Heart left ventricle (tissue), 16 donors: ENCODE measurements around the gene MAPKAP1. TPM values are rescaled to one million over a fixed set of nuclear protein-coding genes. Genes with fewer than 3 reads are reported as not detected.

Experiments
- ATAC-seq, 4 donors: fragments of 200-7000 bp; cut with Tn5 transposase; one replicate each; pipeline ENCODE4 v1.9.1; 2020 to 2022; ENCODE audit warnings: moderate library complexity in 4 of 4, mild to moderate bottlenecking in 3 of 4, moderate number of reproducible peaks in 1 of 4
- DNase-seq, 5 donors: peaks; one replicate each; pipeline ENCODE4 v3.0.0-alpha.2; 2020
- H3K27ac ChIP-seq, 12 donors: fragments of 200-600 bp; sonication (generic) in 4 of 12; one replicate each; pipeline versions ENCODE4 v1.5.0 to v1.8.0; 2016 to 2022; ENCODE audit warnings: mild to moderate bottlenecking in 2 of 12
- H3K27me3 ChIP-seq, 9 donors: fragments of 200-600 bp; sonication (generic) in 2 of 9; one replicate each; pipeline versions ENCODE4 v1.5.1 to v1.8.0; 2016 to 2022; ENCODE audit warnings: mild to moderate bottlenecking in 3 of 9
- H3K36me3 ChIP-seq, 9 donors: fragments of 200-600 bp; sonication (generic) in 2 of 9; one replicate each; pipeline versions ENCODE4 v1.5.0 to v1.8.0; 2018 to 2022; ENCODE audit warnings: mild to moderate bottlenecking in 2 of 9
- H3K4me1 ChIP-seq, 12 donors: fragments of 200-600 bp; sonication (generic) in 4 of 12; one replicate each; pipeline versions ENCODE4 v1.5.0 to v1.8.0; 2016 to 2022; ENCODE audit warnings: mild to moderate bottlenecking in 3 of 12
- H3K4me3 ChIP-seq, 12 donors: fragments of 200-600 bp; sonication (generic) in 4 of 12; one replicate each; pipeline versions ENCODE4 v1.5.0 to v1.8.0; 2017 to 2022; ENCODE audit warnings: mild to moderate bottlenecking in 9 of 12, moderate library complexity in 4 of 12
- H3K9me3 ChIP-seq, 12 donors: fragments of 200-600 bp; sonication (generic) in 4 of 12; one replicate each; pipeline versions ENCODE4 v1.5.0 to v1.8.0; 2016 to 2022; ENCODE audit warnings: mild to moderate bottlenecking in 1 of 12
- POLR2A ChIP-seq, 2 donors: fragments of 450-650 bp; IDR thresholded peaks; one replicate each; pipeline ENCODE4 v1.6.1; 2017; ENCODE audit warnings: antibody characterized with exemption in 2 of 2, mild to moderate bottlenecking in 2 of 2, moderate library complexity in 2 of 2
- WGBS, 4 donors: extraction: QIAGEN DNeasy Blood & Tissue Kit in 2 of 4; methylation state at CpG; one replicate each; pipeline versions ENCODE4 v1.1.5 to v1.1.7; 2013 to 2018; 5-methylcytosine and 5-hydroxymethylcytosine counted together
- intact Hi-C, 10 donors: fragments of 100-400 bp; cut with DNase I; formaldehyde crosslinking; loops; one replicate each; pipeline versions ENCODE4 v1.11.1 to v1.14.2; 2022
- polyA plus RNA-seq, 2 donors: library from polyadenylated mRNA; stranded (reverse); fragments of 200-250 nt; gene quantifications; one replicate each; pipeline ENCODE4 v1.2.3, GENCODE V29; 2013
- total RNA-seq, 9 donors: library from RNA; depleted of rRNA in 2 of 9; stranded (reverse); fragments of >200 nt in 2 of 9; fragmentation: NEBNext Ultra II Directional in 3 of 9; extraction: Animal tissue kit (Norgen Biotek cat#: 25700) in 3 of 9; gene quantifications; one replicate each; pipeline versions ENCODE4 v1.1.0 to v1.2.4, GENCODE V29; 2016 to 2023
- TF ChIP-seq, protein P1 (sequence below), 12 donors: fragments of 200-600 bp; sonication (generic) in 4 of 12; IDR thresholded peaks; one replicate each; pipeline versions ENCODE4 v1.5.0 to v1.8.0; 2018 to 2022; ENCODE audit warnings: antibody characterized with exemption in 12 of 12, mild to moderate bottlenecking in 5 of 12
- donor health status: ischemic (EF 13 %, LVEDD 7.1; RV severe dilation, severe dysfunction).
- donor health status: healthy with polysubstance abuse.
- donor health status: DM: no; HTN: yes; CAD: no.
- donor health status: DM: no; HTN: no; CAD: no.
- donor health status: ischemic (EF 25% LVEDD 6.9; RV normal size, moderate dysfunction).
- donor health status: ischemic (EF 25% LVEDD 5.7; RV mildly dilated, moderate dysfunction).
- donor health status: healthy.
- donor health status: DM: yes; HTN: yes; CAD: no.
- donor health status: ischemic (EF 35%, LVEDD 5.7; RV mildly dilated, moderate dysfunction).
- donor health status: nonischemic (EF 11% LVEDD 7.7; RV severe dilation, severe dysfunction).
- donor health status: DM: yes; HTN: yes; CAD: no.
- donor health status: PGD.
- donor health status: ischemic (EF 29% LVEDD 5.4; RV normal size, mild dysfunction).
- donor health status: nonischemic (EF 23%, LVEDD 6.1; RV moderate dilation, normal function).

MAPKAP1 gene
- total and polyA plus RNA-seq, 11 donors: 76.2 to 145 (median 124) TPM

DNA sequence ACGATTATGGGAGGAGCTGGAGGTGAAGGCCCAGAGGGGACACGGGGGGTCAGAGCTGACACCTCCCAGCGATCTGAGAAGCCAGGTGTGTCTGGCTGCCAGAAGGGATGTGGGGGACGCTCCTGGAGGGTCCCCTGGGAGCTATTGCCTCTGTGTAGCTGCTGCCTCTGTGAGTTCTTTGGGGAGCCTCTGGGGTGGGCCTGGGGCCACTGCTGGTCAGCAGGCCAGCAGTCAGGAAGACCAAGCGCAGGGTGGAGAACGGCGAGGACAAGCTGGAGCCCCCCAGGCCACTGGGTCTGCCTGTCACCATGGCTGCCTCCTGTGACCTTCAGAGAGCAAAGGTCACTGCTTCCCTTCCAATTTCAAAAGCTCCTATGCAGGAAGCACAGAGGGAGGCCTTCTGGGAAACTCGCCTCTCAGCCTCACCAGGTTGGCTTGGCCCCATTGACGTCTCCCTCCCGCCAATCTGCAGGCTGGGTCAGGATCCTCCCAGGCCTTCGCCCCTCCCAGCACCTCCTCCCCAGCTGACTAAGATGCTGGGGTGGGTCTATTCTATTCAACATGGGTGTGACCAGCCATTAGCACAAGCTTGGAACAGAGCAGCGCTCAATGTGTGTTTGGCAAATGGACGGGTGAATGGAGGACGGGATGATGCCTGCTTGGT is 319.0 kb downstream of the MAPKAP1 start:
- ATAC-seq (no peak), DNase-seq (no peak)
- no peaks in the 10 kb centered on the region for H3K36me3 ChIP-seq
- intact Hi-C loops: no loop called here
- H3K4me1 ChIP-seq: no peaks in the 10 kb centered on the region
- H3K27me3 ChIP-seq: no peaks in the 10 kb centered on the region
- H3K9me3 ChIP-seq: no peaks in the 10 kb centered on the region
- TF ChIP-seq, protein P1, sequence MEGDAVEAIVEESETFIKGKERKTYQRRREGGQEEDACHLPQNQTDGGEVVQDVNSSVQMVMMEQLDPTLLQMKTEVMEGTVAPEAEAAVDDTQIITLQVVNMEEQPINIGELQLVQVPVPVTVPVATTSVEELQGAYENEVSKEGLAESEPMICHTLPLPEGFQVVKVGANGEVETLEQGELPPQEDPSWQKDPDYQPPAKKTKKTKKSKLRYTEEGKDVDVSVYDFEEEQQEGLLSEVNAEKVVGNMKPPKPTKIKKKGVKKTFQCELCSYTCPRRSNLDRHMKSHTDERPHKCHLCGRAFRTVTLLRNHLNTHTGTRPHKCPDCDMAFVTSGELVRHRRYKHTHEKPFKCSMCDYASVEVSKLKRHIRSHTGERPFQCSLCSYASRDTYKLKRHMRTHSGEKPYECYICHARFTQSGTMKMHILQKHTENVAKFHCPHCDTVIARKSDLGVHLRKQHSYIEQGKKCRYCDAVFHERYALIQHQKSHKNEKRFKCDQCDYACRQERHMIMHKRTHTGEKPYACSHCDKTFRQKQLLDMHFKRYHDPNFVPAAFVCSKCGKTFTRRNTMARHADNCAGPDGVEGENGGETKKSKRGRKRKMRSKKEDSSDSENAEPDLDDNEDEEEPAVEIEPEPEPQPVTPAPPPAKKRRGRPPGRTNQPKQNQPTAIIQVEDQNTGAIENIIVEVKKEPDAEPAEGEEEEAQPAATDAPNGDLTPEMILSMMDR (IDR thresholded peaks at IDR 0.05): no peak
- TF ChIP-seq POLR2A (IDR thresholded peaks at IDR 0.05): no peak
- H3K27ac ChIP-seq: no peak overlapping the region
- 79 to 90% (median 84%) methylated on average over 10 to 14 of the region's 14 CpGs for WGBS, 4 donors
- H3K4me3 ChIP-seq: no peak overlapping the region

Other genes with a start within 250 kb of the MAPKAP1 start
- 10 to 100 TPM; 46.2 to 76.1 (median 59.5) TPM for gene PBX3, start 40.2 kb upstream of the MAPKAP1 start, total RNA-seq
- gene PBX3, start 40.2 kb upstream of the MAPKAP1 start, polyA plus RNA-seq: 10 to 100 TPM; 14.8 to 38.8 TPM